ENCODE results near the gene CDKN1B.

CDKN1B gene

DNA sequence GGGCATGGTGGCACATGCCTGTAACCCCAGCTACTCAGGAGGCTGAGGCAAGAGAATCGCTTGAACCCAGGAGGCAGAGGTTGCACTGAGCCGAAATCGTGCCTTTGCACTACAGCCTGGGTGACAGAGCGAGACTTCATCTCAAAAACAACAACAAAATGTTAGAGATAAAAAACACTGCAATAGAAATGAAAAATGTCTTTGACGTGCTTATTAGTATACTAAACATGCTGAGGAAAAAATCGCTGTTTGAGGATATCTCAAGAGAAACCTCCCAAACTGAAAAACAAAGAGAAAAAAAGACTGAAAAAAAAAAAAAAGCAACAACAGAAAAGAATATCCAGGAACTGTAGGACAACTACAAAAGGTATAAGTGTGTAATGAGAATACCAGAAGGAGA lies 53.1 kb downstream of the CDKN1B start:
- no peak for DNase-seq

All from activated CD4-positive, alpha-beta T cell treated with anti-CD3 and anti-CD28 coated beads, Interleukin-2, amount 50 U/mL, for 48 hours (primary cell).